ENCODE measurements around the gene SDE2.

- no peak for TF ChIP-seq CTCF (IDR thresholded peaks at IDR 0.05)
- no peak for TF ChIP-seq EZH2 (IDR thresholded peaks at IDR 0.05; ENCODE audit: borderline replicate concordance, insufficient read depth, low read depth, low read length, poor library complexity, severe bottlenecking)
Measured at GRCh38 chr1:225999912-226000337, 782 bp upstream of the SDE2 start.

Data from B cell (primary cell).